GM18526 (cell line): Measurements from ENCODE around the gene CCDC3.

Source experiments
- POLR2A ChIP-seq: IDR thresholded peaks from 3 replicates; pipeline ENCODE4 v1.6.1; 2011; ENCODE audit not compliant: insufficient read length; ENCODE audit errors: extremely low read depth

CCDC3 gene

GRCh38 chr10:12954866-12955265, 46.6 kb downstream of the CCDC3 start:
- TF ChIP-seq POLR2A, result no peak

- no peak for TF ChIP-seq POLR2A
Measured at GRCh38 chr10:12950583-12951128, 50.9 kb downstream of the CCDC3 start.

GRCh38 chr10:12949248-12949647, 52.3 kb downstream of the CCDC3 start:
- no peak for TF ChIP-seq POLR2A

- TF ChIP-seq POLR2A, result no peak
Measured at GRCh38 chr10:12947741-12948140, 53.8 kb downstream of the CCDC3 start.

GRCh38 chr10:12946372-12946771, 55.1 kb downstream of the CCDC3 start:
- no peak for TF ChIP-seq POLR2A

GRCh38 chr10:12945690-12946359, 55.7 kb downstream of the CCDC3 start:
- no peak for TF ChIP-seq POLR2A

- TF ChIP-seq POLR2A, result no peak
Measured at GRCh38 chr10:12944931-12945330, 56.6 kb downstream of the CCDC3 start.

GRCh38 chr10:12943425-12943824, 58.1 kb downstream of the CCDC3 start:
- TF ChIP-seq POLR2A, result no peak

- TF ChIP-seq POLR2A, result no peak
Measured at GRCh38 chr10:12941966-12942365, 59.5 kb downstream of the CCDC3 start.

- TF ChIP-seq POLR2A, result no peak
Measured at GRCh38 chr10:12940791-12941190, 60.7 kb downstream of the CCDC3 start.

GRCh38 chr10:12938271-12938670, 63.2 kb downstream of the CCDC3 start:
- no peak for TF ChIP-seq POLR2A

GRCh38 chr10:12937527-12937926, 64.0 kb downstream of the CCDC3 start:
- no peak for TF ChIP-seq POLR2A

- TF ChIP-seq POLR2A, result no peak
Measured at GRCh38 chr10:12934777-12935176, 66.7 kb downstream of the CCDC3 start.

GRCh38 chr10:12929381-12929780, 72.1 kb downstream of the CCDC3 start:
- no peak for TF ChIP-seq POLR2A

GRCh38 chr10:12928571-12928970, 72.9 kb downstream of the CCDC3 start:
- no peak for TF ChIP-seq POLR2A

- TF ChIP-seq POLR2A, result no peak
Measured at GRCh38 chr10:12927896-12928295, 73.6 kb downstream of the CCDC3 start.

- TF ChIP-seq POLR2A, result no peak
Measured at GRCh38 chr10:12925845-12926244, 75.7 kb downstream of the CCDC3 start.
